Left cardiac atrium (tissue), 4 donors: ENCODE measurements around the gene MYL5. TPM values are rescaled to one million over a fixed set of nuclear protein-coding genes. Genes with fewer than 3 reads are reported as not detected.

Experiments
- ATAC-seq, 2 donors: fragments of 200-7000 bp; cut with Tn5 transposase; one replicate each; pipeline ENCODE4 v1.9.1; 2020; ENCODE audit warnings: mild to moderate bottlenecking in 2 of 2, moderate library complexity in 2 of 2
- DNase-seq: peaks from one replicate; pipeline ENCODE4 v3.0.0-alpha.2; 2020
- intact Hi-C, 2 donors: fragments of 100-400 bp; cut with DNase I; formaldehyde crosslinking; loops; one replicate each; pipeline versions ENCODE4 v1.14.1 to v1.15.1; 2022 to 2023
- total RNA-seq, 2 donors: library from RNA; stranded (reverse); fragmentation: NEBNext Ultra II Directional; extraction: Animal tissue kit (Norgen Biotek cat#: 25700); gene quantifications; one replicate each; pipeline ENCODE4 v1.2.1, GENCODE V29; 2021
- donor health status: DM: no; HTN: yes; CAD: no.
- donor health status: DM: no; HTN: yes; CAD: no; lungs with severe emphysema.
- donor health status: DM: yes; HTN: yes; CAD: no.
- donor health status: Dilated cardiomyopathy.

Gene MYL5
- total RNA-seq, 2 donors from 2014 or later: 5.4 to 5.9 TPM

- ATAC-seq (no peak), DNase-seq (no peak)
- intact Hi-C loops: loop anchor here in 1 of 2 donors (10.0 kb wide), 1 partner anchor 52 kb away; no protein-coding TSS in a partner anchor
Measured at GRCh38 chr4:712916-713632, 38.7 kb downstream of the MYL5 start.

GRCh38 chr4:714087-714486 lies 39.7 kb downstream of the MYL5 start:
- intact Hi-C loops: loop anchor here in 1 of 2 donors (10.0 kb wide), 1 partner anchor 51 kb away; no protein-coding TSS in a partner anchor
- ATAC-seq (no peak), DNase-seq (no peak)

DNA sequence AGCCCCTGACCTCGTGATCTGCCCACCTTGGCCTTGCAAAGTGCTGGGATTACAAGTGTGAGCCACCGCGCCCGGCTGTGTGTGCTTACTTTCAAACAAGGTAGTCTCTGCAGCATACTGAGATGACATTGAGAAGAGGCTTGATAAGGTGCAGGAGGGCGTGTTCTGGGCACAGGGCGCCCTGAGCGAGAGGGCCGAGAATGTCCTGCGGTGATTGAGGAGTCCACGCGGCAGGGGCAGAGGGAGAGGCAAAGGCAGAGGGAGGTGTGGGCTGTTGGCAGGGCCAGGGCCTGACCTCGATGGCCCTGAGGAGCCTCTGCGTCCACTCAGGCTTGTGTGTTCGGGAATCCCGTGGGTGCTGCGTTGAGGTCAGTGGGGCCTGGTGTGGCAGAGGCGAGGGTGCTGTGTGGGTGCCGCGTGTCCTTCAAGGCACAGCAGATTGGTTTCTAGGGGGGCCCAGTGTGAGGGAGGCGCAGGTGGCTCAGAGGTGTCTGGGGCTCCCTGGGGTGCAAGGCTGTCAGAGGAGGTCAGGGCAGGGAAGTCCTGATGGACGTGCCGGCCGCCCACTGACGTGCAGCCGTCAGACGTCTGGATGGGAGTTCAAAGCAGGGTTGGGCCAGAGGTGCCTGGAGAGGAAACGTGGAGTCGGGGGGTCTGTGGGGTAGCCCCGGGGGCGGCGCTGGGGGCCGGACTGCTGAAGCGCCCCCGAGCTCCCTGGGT lies 43.4 kb downstream of the MYL5 start:
- intact Hi-C loops: loop anchor here in 1 of 2 donors (10.0 kb wide), 1 partner anchor 47 kb away; no protein-coding TSS in a partner anchor
- DNase-seq (no peak), ATAC-seq (no peak)

DNA sequence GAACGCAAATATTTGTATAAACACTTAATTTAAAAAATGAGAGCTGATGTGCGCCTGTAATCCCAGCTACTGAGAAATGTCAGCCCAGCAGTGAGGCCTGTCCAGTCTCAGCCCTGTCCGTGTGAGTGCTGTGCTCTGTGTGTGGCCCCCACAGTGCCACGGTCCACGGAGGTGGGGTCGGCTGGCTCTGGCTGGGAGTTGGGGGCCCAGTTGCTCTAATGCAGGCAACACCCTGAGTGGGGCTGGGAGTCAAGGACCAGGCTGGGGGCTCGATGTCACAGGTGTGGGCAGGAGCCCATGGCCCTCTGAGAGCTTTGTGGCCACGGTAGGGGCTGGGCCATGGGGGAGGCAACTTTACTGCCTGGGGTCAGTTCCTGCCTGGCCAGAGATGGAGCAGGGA lies 44.1 kb downstream of the MYL5 start:
- intact Hi-C loops: loop anchor here in 1 of 2 donors (10.0 kb wide), 1 partner anchor 46 kb away; no protein-coding TSS in a partner anchor
- no peak for ATAC-seq
- DNase-seq: no peak

- ATAC-seq (no peak), DNase-seq (no peak)
- intact Hi-C loops: no loop called here
Measured at GRCh38 chr4:720111-720860, 45.9 kb downstream of the MYL5 start.

DNA sequence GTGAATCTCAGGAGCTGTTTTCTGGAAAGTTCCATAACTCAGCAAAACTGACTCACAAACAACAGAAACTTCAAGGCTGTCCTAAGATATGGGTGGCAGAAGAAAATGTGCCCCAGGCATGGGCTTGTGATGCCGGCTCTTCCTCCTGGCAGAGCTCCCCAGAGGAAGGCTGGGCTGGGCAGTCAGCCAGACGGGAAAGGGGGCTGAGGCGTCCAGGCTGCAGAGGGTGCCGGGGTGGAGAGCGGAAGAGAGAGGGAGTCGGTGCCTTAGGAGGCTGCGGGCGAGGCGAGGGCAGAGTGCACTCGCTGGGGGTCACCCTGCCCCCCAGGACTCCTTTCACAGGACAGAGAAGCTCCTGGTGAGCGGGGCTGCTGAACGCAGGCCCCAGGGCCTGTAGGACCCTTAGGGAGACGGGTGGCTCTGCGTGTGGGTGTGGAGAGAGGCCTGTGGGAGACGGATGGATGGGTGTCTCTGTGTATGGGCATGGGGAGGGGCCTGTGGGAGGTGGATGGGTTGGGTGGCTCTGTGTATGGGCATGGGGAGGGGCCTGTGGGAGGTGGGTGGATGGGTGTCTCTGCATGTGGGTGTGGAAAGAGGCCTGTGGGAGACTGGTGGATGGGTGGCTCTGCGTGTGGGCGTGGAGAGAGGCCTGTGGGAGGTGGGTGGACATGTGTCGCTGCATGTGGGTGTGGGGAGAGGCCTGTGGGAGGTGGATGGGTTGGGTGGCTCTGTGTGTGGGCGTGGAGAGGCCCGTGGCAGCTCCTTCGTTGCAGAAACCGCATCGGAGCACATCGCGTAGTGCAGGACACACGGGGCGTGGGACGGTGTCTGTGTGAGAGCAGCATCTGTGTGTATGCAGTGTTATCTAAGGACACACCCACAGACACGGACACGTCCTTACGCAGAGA lies 47.2 kb downstream of the MYL5 start:
- peak; percentile 55 for DNase-seq
- peak; percentile 42 to 56 for ATAC-seq
- intact Hi-C loops: no loop called here

- no peak for ATAC-seq
Measured at GRCh38 chr4:722169-722725, 47.9 kb downstream of the MYL5 start.

DNA sequence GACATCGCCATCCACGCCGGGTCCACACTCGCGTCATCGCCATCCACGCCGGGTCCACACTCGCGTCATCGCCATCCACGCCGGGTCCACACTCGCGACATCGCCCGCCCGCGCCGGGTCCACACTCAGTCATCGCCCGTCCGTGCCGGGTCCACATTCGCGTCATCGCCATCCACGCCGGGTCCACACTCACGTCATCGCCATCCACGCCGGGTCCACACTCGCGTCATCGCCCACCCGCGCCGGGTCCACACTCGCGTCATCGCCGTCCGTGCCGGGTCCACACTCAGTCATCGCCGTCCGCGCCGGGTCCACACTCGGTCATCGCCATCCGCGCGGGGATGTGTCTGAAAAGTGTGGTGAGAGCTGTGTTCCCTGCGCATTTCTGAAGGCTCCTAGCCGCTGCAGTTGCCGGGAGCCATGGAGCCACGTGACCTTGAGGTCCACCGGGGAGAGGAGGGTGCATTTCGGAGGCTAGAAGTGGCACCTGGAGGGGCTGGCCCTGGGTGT lies 48.6 kb downstream of the MYL5 start:
- DNase-seq (no peak), ATAC-seq (no peak)
- intact Hi-C loops: no loop called here

More at GRCh38 chr4:722169-722725, 47.9 kb downstream of the MYL5 start:
- DNase-seq: no peak
- intact Hi-C loops: no loop called here

- DNase-seq (no peak), ATAC-seq (peak in 1 of 2 donors; percentile 32)
- intact Hi-C loops: no loop called here
Measured at GRCh38 chr4:723751-724530, 49.6 kb downstream of the MYL5 start.

GRCh38 chr4:725391-726234 lies 51.3 kb downstream of the MYL5 start:
- ATAC-seq (no peak), DNase-seq (no peak)
- intact Hi-C loops: no loop called here

DNA sequence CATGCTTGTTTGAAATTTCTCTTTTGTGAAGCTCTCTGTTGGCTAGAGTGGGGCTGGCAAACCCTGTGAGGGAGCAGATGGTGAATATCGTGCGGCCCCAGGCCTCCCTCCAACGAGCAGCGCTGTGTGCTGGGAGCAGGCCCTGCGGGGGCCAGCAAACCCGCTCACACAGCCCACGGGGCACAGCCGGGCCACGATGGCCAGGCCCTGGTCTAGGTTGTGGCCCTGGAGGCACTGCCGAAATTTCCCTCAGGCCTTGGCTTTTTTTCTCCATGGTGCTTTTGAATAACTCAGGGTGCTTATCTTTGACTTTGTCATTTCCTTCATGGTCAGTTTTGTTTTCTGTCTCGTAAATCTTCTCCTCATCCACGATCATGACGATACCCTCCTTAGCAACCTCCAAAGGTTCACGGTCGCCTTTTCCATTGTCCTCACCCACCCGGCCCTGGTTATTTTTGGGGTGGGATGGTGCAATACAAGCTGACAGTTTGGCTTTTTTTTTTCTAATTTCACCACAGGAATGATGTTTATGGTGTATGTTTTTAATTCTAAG lies 52.0 kb downstream of the MYL5 start:
- no peak for DNase-seq
- peak; percentile 16 to 18 for ATAC-seq
- intact Hi-C loops: no loop called here

DNA sequence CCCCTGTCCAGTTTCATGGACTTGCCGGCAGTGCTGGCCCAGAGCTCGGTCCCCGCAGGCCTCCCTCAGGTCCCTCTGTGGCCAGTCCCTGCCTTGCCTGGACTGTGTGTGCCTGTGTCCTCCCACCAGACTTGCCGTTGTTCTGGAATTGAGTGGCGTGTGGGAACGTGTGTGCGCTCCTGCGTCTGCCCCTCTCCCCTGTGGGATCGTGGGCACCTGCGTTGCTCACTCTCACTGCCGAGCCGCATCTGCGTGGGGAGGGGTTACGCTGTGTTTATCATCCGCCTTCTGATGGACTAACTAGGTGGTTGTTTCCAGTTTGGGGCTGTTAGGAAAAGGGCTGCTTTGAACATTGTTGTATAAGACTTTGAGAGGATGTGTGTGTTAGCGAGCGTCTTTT lies 52.5 kb downstream of the MYL5 start:
- DNase-seq (no peak), ATAC-seq (no peak)
- intact Hi-C loops: no loop called here

- DNase-seq: no peak
- ATAC-seq: no peak
- intact Hi-C loops: no loop called here
Measured at GRCh38 chr4:727576-727975, 53.2 kb downstream of the MYL5 start.

DNA sequence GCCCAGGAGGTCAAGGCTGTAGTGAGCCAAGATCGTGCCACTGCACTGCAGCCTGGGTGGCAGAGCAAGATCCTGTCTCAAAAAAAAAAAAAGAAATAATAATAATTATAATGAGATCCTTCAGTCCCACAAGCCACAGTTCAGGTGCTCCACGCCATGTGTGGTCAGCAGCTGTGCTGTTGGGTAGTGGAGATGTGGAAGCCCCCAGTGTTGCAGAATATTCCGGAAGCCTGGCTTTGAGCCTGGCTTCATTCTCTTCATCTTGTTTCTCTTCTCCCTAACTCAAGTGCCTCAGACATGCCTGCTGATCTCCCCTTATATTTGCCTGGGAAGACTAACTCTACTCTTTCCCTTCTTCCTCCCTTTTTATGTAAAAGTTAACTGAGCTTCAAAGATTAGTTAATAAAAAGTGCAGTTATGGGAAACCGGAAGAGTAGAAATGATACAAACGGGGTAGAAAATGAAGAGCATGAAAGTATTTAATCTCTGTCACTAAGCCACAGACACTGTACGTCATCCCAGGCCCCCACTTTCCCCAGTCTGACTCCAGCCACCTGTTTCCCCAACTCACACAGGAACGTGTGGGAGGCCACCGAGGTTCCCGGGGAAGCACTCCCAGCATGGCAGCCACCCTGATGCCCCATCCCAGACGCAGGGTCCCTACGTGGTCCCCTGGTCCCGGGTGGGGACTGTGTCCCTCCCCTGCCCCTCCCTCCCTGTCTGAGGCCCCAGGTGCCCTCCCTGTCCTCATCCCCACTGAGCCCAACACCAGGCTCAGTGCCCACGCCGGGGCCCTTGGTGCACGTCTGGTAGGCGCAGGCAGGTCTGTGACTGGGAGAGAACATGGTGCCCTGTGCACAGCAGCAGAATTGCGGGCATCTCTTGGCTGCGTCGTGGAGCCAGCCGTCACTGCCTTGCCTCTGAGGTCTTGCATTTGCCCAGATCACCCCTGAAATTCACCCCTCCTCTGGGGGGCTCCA lies 55.3 kb downstream of the MYL5 start:
- intact Hi-C loops: no loop called here
- no peak for DNase-seq
- no peak for ATAC-seq

DNA sequence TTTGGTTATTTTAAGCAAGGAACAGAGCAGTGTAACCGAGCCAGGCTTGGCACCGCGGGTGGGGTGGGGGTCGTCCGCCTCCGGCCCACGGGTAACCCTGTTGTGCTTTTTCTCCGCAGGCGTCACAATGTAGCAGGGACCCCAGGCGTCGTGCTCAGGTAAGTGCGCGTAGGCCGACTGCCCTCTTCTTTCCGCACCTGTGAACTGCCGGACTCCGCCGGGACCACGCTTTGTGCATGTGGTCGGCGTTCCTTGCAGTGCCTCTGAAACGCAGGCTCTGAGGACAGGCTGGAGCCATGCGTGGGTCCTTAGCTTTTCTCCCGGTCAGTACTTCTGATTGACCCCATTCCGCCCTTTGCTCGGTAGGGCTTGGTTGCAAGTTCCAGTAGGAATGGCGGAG lies 56.2 kb downstream of the MYL5 start:
- ATAC-seq (no peak), DNase-seq (no peak)
- intact Hi-C loops: no loop called here
